Measurements from ENCODE around the gene BUB3. TPM values are rescaled to one million over a fixed set of nuclear protein-coding genes. Genes with fewer than 3 reads are reported as not detected.

BUB3 gene
- total and polyA plus RNA-seq, 2 of the 8 experiments (the other 6 are each of a cell fraction or from before 2014, with no cell fraction given) = 183 to 207 TPM

- H2AK5ac ChIP-seq (ENCODE audit: low read depth, low read length) = no peak overlapping the region
- no peak overlapping the region for H3K27ac ChIP-seq (ENCODE audit: low read depth, low read length)
- H3K4me1 ChIP-seq (replicated peaks in 1 of 4; ENCODE audit: control insufficient read depth in 3 of 4, insufficient read depth in 4 of 4, low read length in 3 of 4) = peaks cover 0 to 13% (median 8%) of the 10 kb centered on the region in 4 experiments; a peak in 5 of 7 replicates
- H3K27me3 ChIP-seq (replicated peaks in 1 of 4; ENCODE audit: control insufficient read depth in 3 of 4, extremely low read depth in 1 of 4, insufficient read depth in 3 of 4, low read length in 3 of 4) = peaks cover 0 to 20% (median 9%) of the 10 kb centered on the region in 4 experiments; a peak in 5 of 7 replicates
- DNase-seq (ENCODE audit: low read depth in 1 of 2, low spot score in 2 of 2) (no peak), FAIRE-seq (no peak)
- peaks cover 8 to 56% (median 28%) of the 10 kb centered on the region in 4 experiments for H3K36me3 ChIP-seq (ENCODE audit: control insufficient read depth in 2 of 4, insufficient read depth in 4 of 4, low read length in 3 of 4)
- ChIA-PET CTCF (ENCODE audit: partially characterized antibody) (interaction anchor here (1.0 to 1.5 kb wide), 3 partner anchors 9 to 224 kb away, joined by 3 read pairs; no protein-coding TSS in a partner anchor), POLR2A (ENCODE audit: partially characterized antibody) (interaction anchor here (4.3 kb wide), 1 partner anchor 9 kb away, joined by 22 read pairs; no protein-coding TSS in a partner anchor)
- no peak overlapping the region for H2BK15ac ChIP-seq (ENCODE audit: low read length)
- H2BK12ac ChIP-seq (ENCODE audit: low read depth, low read length) = no peak overlapping the region
- no peak overlapping the region for H4K91ac ChIP-seq (replicated peaks; ENCODE audit: insufficient read length, low read length)
- TF ChIP-seq CHD2 (IDR thresholded peaks at IDR 0.05; ENCODE audit: low read length) (no peak), SP2 (IDR thresholded peaks at IDR 0.05; ENCODE audit: low read length) (no peak), EP300 (IDR thresholded peaks at IDR 0.05; ENCODE audit: borderline replicate concordance in 1 of 2, low read depth in 2 of 2, low read length in 2 of 2) (no peak), POLR2A (IDR thresholded peaks at IDR 0.05; ENCODE audit: control extremely low read depth in 1 of 2, low read depth in 2 of 2, low read length in 2 of 2) (no peak), CREB1 (IDR thresholded peaks at IDR 0.05) (no peak), FOSL1 (IDR thresholded peaks at IDR 0.05; ENCODE audit: insufficient read depth, low read depth, low read length) (no peak), YY1 (IDR thresholded peaks at IDR 0.05; ENCODE audit: low read depth, low read length) (no peak), TEAD4 (IDR thresholded peaks at IDR 0.05; ENCODE audit: low read depth, low read length) (no peak), SIX5 (IDR thresholded peaks at IDR 0.05; ENCODE audit: low read depth, low read length) (no peak)
- peaks cover 16 to 65% of the 10 kb centered on the region in 2 experiments for H3K79me2 ChIP-seq (ENCODE audit: control insufficient read depth in 1 of 2, insufficient read depth in 2 of 2, low read length in 2 of 2)
- no peak overlapping the region for H3K14ac ChIP-seq (ENCODE audit: insufficient read length)
- no peak overlapping the region for H3K18ac ChIP-seq (ENCODE audit: extremely low read depth, low read length)
- peaks cover 11% of the 10 kb centered on the region for H3K79me1 ChIP-seq (ENCODE audit: low read depth, low read length)
- no peak overlapping the region for H3K56ac ChIP-seq (replicated peaks; ENCODE audit: insufficient read length, low read depth, low read length)
- peak overlapping the region; percentile 74 to 82; a peak in 1 of 4 replicates for H3K4me2 ChIP-seq (ENCODE audit: insufficient read depth in 1 of 2, low read depth in 2 of 2, low read length in 2 of 2)
- H3K4ac ChIP-seq (replicated peaks; ENCODE audit: insufficient read length, low read depth, low read length) = no peak overlapping the region
- H3K4me3 ChIP-seq (ENCODE audit: extremely low read depth in 1 of 4, insufficient read depth in 2 of 4, low read depth in 3 of 4, low read length in 4 of 4) = peak overlapping the region in 1 of 4 experiments; percentile 94; a peak in 2 of 8 replicates
- H2AFZ ChIP-seq (ENCODE audit: low read length) = no peak overlapping the region
- no peak overlapping the region for H3K23ac ChIP-seq (ENCODE audit: insufficient read length)
- no peak overlapping the region for H2BK5ac ChIP-seq (ENCODE audit: low read depth, low read length)
- H3K23me2 ChIP-seq (ENCODE audit: low read depth, low read length) = peaks cover 11% of the 10 kb centered on the region
- no peak overlapping the region for H2BK120ac ChIP-seq (replicated peaks; ENCODE audit: low read depth, low read length)
- 96% methylated on average over 2 of the region's 2 CpGs; no CpG with 5 or more reads in 1 of the 2 experiments for WGBS, 2 experiments (ENCODE audit: extremely low coverage in 1 of 2, insufficient coverage in 1 of 2, insufficient read length in 1 of 2, insufficient replicate concordance in 2 of 2, low coverage in 1 of 2, low lambda C conversion rate in 2 of 2, missing lambda C conversion rate in 1 of 2)
- no peak overlapping the region for H4K8ac ChIP-seq (ENCODE audit: extremely low read depth, insufficient read depth, low read length)
- H4K5ac ChIP-seq (ENCODE audit: insufficient read length, low read depth, low read length) = no peak overlapping the region
- no peaks in the 10 kb centered on the region for H3K9me3 ChIP-seq (ENCODE audit: insufficient read depth in 2 of 2, low read depth in 1 of 2, low read length in 1 of 2)
- no peak overlapping the region for H3K9ac ChIP-seq (replicated peaks in 1 of 4; ENCODE audit: extremely low read depth in 1 of 4, low read depth in 3 of 4, low read length in 3 of 4)
- H4K20me1 ChIP-seq (replicated peaks in 1 of 2; ENCODE audit: control insufficient read depth in 1 of 2, insufficient read depth in 2 of 2, low read length in 2 of 2) = peaks cover 11 to 23% of the 10 kb centered on the region in 2 experiments
- no peak overlapping the region for H2BK20ac ChIP-seq (ENCODE audit: low read length)
These were observed 1.9 kb downstream of the BUB3 start for GRCh38 chr10:123156078-123156477.

All from H1 (cell line).